ENCODE data around the gene CACNG7. TPM values are rescaled to one million over a fixed set of nuclear protein-coding genes. Genes with fewer than 3 reads are reported as not detected.
A peak's percentile ranks its signal among the peaks of the same experiment; 100 is the strongest.

Gene CACNG7
- total RNA-seq, 8 experiments from 2014 or later, result 0.27 to 26.3 (median 12.1) TPM

DNA sequence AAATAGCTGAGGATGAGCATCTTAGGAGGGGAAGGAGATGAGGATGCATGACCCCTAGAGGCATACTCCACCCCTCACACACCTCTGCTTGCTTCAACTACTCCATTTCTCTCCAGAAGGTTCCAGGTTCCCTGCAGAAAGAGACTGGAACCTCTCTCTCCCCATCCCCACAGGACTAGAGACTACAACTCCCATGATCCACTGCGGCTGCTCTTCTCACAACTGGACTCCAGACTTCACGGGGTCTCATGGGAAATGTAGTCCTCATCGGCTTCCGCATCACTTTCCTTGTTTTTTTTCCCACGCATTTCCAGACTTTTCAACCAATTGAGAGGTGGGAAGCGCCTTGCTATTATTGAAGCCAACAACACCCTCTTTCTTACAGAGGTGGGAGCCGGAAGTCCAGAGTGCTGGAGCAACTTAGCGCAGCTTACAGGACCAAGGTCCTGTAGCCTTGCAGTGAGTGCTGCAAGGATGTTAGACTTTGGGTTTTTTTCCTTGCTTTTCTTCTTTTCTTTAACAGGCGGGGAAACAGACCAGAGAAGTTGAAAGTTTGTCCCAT lies 68.4 kb downstream of the CACNG7 start:
- in situ Hi-C loops (cut with MboI; ENCODE audit: low pct_unique_long_range_greater_than_20kb in 2 of 9, low sequenced_read_pairs in 9 of 9, unreplicated experiment in 9 of 9), result no loop called here
- Histone ChIP-seq H3K4me3 (peak overlapping the region; percentile 35 to 64 (median 56)), H3K4me1 (replicated peaks in 1 of 2) (peaks cover 4 to 9% of the 10 kb centered on the region in 2 donors), H3K27ac (peak overlapping the region in 1 of 2 donors; percentile 68)
- ATAC-seq (replicated peaks in 6 of 8), result peak in 6 of 8 experiments; percentile 8 to 81 (median 31)
- 0 to 19% (median 2%) methylated on average over 1 to 5 of the region's 9 CpGs; no CpG with 5 or more reads in 2 of the 10 experiments for WGBS, 10 experiments

GRCh38 chr19:53977991-53978731 lies 69.1 kb downstream of the CACNG7 start:
- 0% methylated on average over 1 to 4 of the region's 54 CpGs; no CpG with 5 or more reads in 7 of the 10 experiments for WGBS, 10 experiments
- H3K4me1 ChIP-seq (replicated peaks in 1 of 2), result peaks cover 4 to 11% of the 10 kb centered on the region in 2 donors
- H3K4me3 ChIP-seq, result peak overlapping the region; percentile 40 to 64 (median 56)
- in situ Hi-C loops (cut with MboI; ENCODE audit: low pct_unique_long_range_greater_than_20kb in 2 of 9, low sequenced_read_pairs in 9 of 9, unreplicated experiment in 9 of 9), result no loop called here
- peak; percentile 18 to 83 (median 70) for ATAC-seq (replicated peaks in 6 of 8)
- H3K27ac ChIP-seq, result peak overlapping the region; percentile 40 to 68

- Histone ChIP-seq H3K4me1 (replicated peaks in 1 of 2) (peaks cover 4 to 11% of the 10 kb centered on the region in 2 donors), H3K4me3 (peak overlapping the region; percentile 40 to 62 (median 50)), H3K27ac (no peak overlapping the region)
- in situ Hi-C loops (cut with MboI; ENCODE audit: low pct_unique_long_range_greater_than_20kb in 2 of 9, low sequenced_read_pairs in 9 of 9, unreplicated experiment in 9 of 9), result no loop called here
- no peak for ATAC-seq (replicated peaks in 6 of 8)
- 0 to 6% (median 2%) methylated on average over 1 to 16 of the region's 19 CpGs for WGBS, 10 experiments
Observed at GRCh38 chr19:53978975-53979801, 70.1 kb downstream of the CACNG7 start.

DNA sequence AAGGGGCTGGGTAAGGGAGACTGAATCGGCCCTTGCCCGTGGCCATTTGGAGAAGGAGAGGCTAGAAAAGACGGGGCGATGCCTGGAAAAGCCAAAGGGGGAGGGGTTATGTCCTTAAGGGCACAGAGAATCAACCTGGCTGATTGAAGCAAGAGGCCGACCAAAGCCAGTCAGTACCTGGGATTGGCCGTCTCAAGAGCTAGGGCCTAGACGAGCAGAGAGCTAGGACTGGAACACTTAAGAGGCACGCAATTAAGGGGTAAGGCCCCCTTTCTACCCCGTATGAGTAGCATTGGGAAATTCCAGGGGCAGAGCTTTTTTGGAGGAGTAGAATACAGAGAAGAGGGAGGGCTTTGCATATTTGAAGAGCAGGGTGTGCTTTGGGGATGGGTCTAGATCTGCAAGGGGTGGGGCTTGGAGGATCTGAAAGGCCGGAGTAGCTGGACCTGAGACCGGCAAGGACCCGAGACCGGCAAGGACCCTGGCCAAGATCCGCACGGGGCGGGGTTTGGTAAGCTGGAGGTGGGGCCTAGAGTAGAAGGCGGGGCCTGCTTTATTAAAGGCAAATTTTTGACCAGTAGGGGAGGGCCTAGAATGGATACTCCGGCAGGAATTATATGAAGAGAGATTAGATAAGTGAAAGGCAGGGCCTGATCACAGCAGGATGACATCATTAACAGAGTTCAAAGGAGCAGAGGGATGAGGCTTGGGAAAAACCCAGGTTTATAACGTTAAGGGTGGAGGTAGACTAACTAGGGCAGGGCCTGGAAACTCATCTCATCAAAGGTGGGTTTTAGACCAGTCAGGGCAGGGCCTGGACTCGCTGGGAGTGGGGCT lies 71.7 kb downstream of the CACNG7 start:
- WGBS, 10 experiments, result 6 to 70% (median 29%) methylated on average over 2 to 12 of the region's 20 CpGs; no CpG with 5 or more reads in 3 of the 10 experiments
- Histone ChIP-seq H3K4me3 (peak overlapping the region; percentile 40 to 62 (median 50)), H3K27ac (peak overlapping the region; percentile 46 to 85), H3K4me1 (replicated peaks in 1 of 2) (peaks cover 4 to 11% of the 10 kb centered on the region in 2 donors)
- ATAC-seq (replicated peaks in 6 of 8), result peak in 6 of 8 experiments; percentile 8 to 50 (median 38)
- in situ Hi-C loops (cut with MboI; ENCODE audit: low pct_unique_long_range_greater_than_20kb in 2 of 9, low sequenced_read_pairs in 9 of 9, unreplicated experiment in 9 of 9), result no loop called here

GRCh38 chr19:53981376-53981951 lies 72.4 kb downstream of the CACNG7 start:
- H3K4me3 ChIP-seq, result peak overlapping the region in 4 of 5 donors; percentile 40 to 62 (median 53)
- ATAC-seq (replicated peaks in 6 of 8), result peak in 2 of 8 experiments; percentile 39 to 40
- peak overlapping the region; percentile 46 to 85 for H3K27ac ChIP-seq
- H3K4me1 ChIP-seq (replicated peaks in 1 of 2), result peaks cover 4 to 11% of the 10 kb centered on the region in 2 donors
- in situ Hi-C loops (cut with MboI; ENCODE audit: low pct_unique_long_range_greater_than_20kb in 2 of 9, low sequenced_read_pairs in 9 of 9, unreplicated experiment in 9 of 9), result no loop called here
- no CpG with 5 or more reads among the region's 13 CpGs for WGBS, 10 experiments

DNA sequence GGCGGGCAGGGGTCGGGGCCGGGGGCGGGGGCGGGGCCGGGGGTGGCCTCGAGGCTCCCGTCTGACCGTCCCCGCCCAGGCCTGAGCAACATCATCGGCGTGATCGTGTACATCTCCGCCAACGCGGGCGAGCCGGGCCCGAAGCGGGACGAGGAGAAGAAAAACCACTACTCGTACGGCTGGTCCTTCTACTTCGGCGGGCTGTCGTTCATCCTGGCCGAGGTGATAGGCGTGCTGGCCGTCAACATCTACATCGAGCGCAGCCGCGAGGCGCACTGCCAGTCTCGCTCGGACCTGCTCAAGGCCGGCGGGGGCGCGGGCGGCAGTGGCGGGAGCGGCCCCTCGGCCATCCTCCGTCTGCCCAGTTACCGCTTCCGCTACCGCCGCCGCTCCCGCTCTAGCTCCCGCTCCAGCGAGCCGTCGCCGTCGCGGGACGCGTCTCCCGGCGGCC lies 72.9 kb downstream of the CACNG7 start:
- WGBS, 10 experiments, result 29% methylated on average over 6 of the region's 62 CpGs; no CpG with 5 or more reads in 9 of the 10 experiments
- Histone ChIP-seq H3K4me3 (peak overlapping the region; percentile 7 to 56 (median 32)), H3K4me1 (replicated peaks in 1 of 2) (peaks cover 4 to 11% of the 10 kb centered on the region in 2 donors), H3K27ac (peak overlapping the region; percentile 1 to 85)
- in situ Hi-C loops (cut with MboI; ENCODE audit: low pct_unique_long_range_greater_than_20kb in 2 of 9, low sequenced_read_pairs in 9 of 9, unreplicated experiment in 9 of 9), result no loop called here
- no peak for ATAC-seq (replicated peaks in 6 of 8)

GRCh38 chr19:53982611-53983010 lies 73.5 kb downstream of the CACNG7 start:
- Histone ChIP-seq H3K4me3 (peak overlapping the region; percentile 22 to 56 (median 32)), H3K27ac (peak overlapping the region in 1 of 2 donors; percentile 85), H3K4me1 (replicated peaks in 1 of 2) (peaks cover 4 to 11% of the 10 kb centered on the region in 2 donors)
- in situ Hi-C loops (cut with MboI; ENCODE audit: low pct_unique_long_range_greater_than_20kb in 2 of 9, low sequenced_read_pairs in 9 of 9, unreplicated experiment in 9 of 9), result no loop called here
- peak in 5 of 8 experiments; percentile 1 to 52 (median 3) for ATAC-seq (replicated peaks in 6 of 8)
- no CpG with 5 or more reads among the region's 61 CpGs for WGBS, 10 experiments

GRCh38 chr19:53983457-53984289 lies 74.6 kb downstream of the CACNG7 start:
- ATAC-seq (replicated peaks in 6 of 8), result no peak
- WGBS, 10 experiments, result 60 to 100% (median 88%) methylated on average over 1 to 18 of the region's 24 CpGs
- in situ Hi-C loops (cut with MboI; ENCODE audit: low pct_unique_long_range_greater_than_20kb in 2 of 9, low sequenced_read_pairs in 9 of 9, unreplicated experiment in 9 of 9), result no loop called here
- no peak overlapping the region for H3K27ac ChIP-seq
- H3K4me1 ChIP-seq (replicated peaks in 1 of 2), result peaks cover 4 to 11% of the 10 kb centered on the region in 2 donors
- H3K4me3 ChIP-seq, result no peak overlapping the region

DNA sequence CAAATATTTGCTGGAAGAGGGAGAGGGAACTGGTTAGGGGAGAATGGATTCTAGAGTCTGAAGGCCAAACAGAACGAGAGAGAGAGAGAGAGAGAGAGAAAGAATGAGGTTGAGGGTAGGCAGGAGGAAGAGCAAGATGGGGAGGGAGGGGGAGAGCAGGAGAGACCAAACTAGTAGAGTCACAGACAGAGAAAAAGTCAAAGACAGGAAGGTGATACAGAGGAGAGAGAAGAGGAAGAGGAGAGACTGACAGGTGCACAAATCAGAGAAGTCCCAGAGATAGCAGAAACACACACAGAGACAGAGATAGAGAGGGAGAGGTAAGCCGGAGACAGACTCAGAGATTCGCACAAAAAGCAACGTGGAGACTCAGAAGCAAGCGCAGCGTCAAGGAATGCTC lies 76.8 kb downstream of the CACNG7 start:
- in situ Hi-C loops (cut with MboI; ENCODE audit: low pct_unique_long_range_greater_than_20kb in 2 of 9, low sequenced_read_pairs in 9 of 9, unreplicated experiment in 9 of 9), result no loop called here

DNA sequence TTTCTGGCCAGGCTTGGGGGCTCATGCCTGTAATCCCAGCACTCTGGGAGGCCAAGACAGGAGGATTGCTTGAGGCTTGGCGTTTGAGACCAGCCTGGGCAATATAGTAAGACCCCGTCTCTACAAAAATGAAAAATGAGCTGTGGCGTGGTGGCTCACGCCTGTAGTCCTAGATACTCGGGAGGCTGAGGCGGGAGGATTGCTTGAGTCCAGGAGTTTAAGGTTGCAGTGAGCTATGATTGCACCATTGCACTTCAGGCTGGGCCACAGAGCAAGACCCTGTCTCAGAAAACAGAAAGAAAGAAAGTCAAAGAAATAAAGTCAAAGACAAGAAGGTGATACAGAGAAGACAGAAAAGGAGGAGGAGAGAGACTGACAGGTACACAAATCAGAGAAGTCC lies 79.9 kb downstream of the CACNG7 start:
- WGBS, 10 experiments, result 58 to 100% (median 94%) methylated on average over 1 to 6 of the region's 6 CpGs; no CpG with 5 or more reads in 3 of the 10 experiments
- Histone ChIP-seq H3K4me3 (no peak overlapping the region), H3K27ac (no peak overlapping the region), H3K4me1 (replicated peaks in 1 of 2) (peaks cover 9 to 20% of the 10 kb centered on the region in 2 donors)
- no peak for ATAC-seq (replicated peaks in 6 of 8)
- in situ Hi-C loops (cut with MboI; ENCODE audit: low pct_unique_long_range_greater_than_20kb in 2 of 9, low sequenced_read_pairs in 9 of 9, unreplicated experiment in 9 of 9), result no loop called here

More for the DNA sequence above, 76.8 kb downstream of the CACNG7 start:
- ATAC-seq (replicated peaks in 6 of 8), result no peak
- 39 to 95% (median 76%) methylated on average over 1 to 6 of the region's 6 CpGs for WGBS, 10 experiments
- peaks cover 10 to 20% of the 10 kb centered on the region in 2 donors for H3K4me1 ChIP-seq (replicated peaks in 1 of 2)
- no peak overlapping the region for H3K27ac ChIP-seq
- no peak overlapping the region for H3K4me3 ChIP-seq
